Mucosa of rectum (tissue), 2 donors: Measurements from ENCODE around the gene PTPRG.

Experiments
- H3K27ac ChIP-seq, 2 donors: one replicate each; pipeline ENCODE4 v1.7.0; 2013; ENCODE audit warnings: inconsistent platforms in 2 of 2, low read depth in 2 of 2, low read length in 2 of 2
- H3K27me3 ChIP-seq, 2 donors: one replicate each; pipeline ENCODE4 v1.7.0; 2013; ENCODE audit warnings: low read length in 2 of 2; ENCODE audit not compliant: control insufficient read depth in 2 of 2, insufficient read depth in 2 of 2
- H3K36me3 ChIP-seq, 2 donors: one replicate each; pipeline ENCODE4 v1.7.0; 2013; ENCODE audit warnings: low read length in 2 of 2; ENCODE audit not compliant: control insufficient read depth in 2 of 2, insufficient read depth in 2 of 2
- H3K4me1 ChIP-seq, 2 donors: one replicate each; pipeline ENCODE4 v1.7.0; 2013; ENCODE audit warnings: low read length in 2 of 2, mild to moderate bottlenecking in 1 of 2; ENCODE audit not compliant: control insufficient read depth in 2 of 2, insufficient read depth in 2 of 2
- H3K4me3 ChIP-seq, 2 donors: one replicate each; pipeline ENCODE4 v1.7.0; 2013; ENCODE audit warnings: low read length in 2 of 2
- H3K9ac ChIP-seq, 2 donors: one replicate each; pipeline ENCODE4 v1.7.0; 2013; ENCODE audit warnings: low read length in 2 of 2, low read depth in 1 of 2, mild to moderate bottlenecking in 1 of 2
- H3K9me3 ChIP-seq, 2 donors: one replicate each; pipeline ENCODE4 v1.7.0; 2013; ENCODE audit warnings: low read length in 2 of 2; ENCODE audit not compliant: control insufficient read depth in 2 of 2
- donor health status: healthy.
- donor health status: Normal muscosa, but diverticular disease.

PTPRG gene

GRCh38 chr3:62139957-62140356 lies 578.6 kb downstream of the PTPRG start:
- H3K9ac ChIP-seq = no peak overlapping the region
- H3K4me3 ChIP-seq = no peak overlapping the region
- H3K27me3 ChIP-seq = no peaks in the 10 kb centered on the region
- no peaks in the 10 kb centered on the region for H3K4me1 ChIP-seq
- H3K36me3 ChIP-seq = no peaks in the 10 kb centered on the region
- no peaks in the 10 kb centered on the region for H3K9me3 ChIP-seq
- H3K27ac ChIP-seq = no peak overlapping the region

- H3K4me3 ChIP-seq = no peak overlapping the region
Observed at GRCh38 chr3:62142331-62143085, 581.1 kb downstream of the PTPRG start.

GRCh38 chr3:62143843-62144450 lies 582.6 kb downstream of the PTPRG start:
- Histone ChIP-seq H3K9me3 (no peaks in the 10 kb centered on the region), H3K4me1 (no peaks in the 10 kb centered on the region), H3K9ac (no peak overlapping the region), H3K27ac (no peak overlapping the region), H3K36me3 (no peaks in the 10 kb centered on the region), H3K27me3 (no peaks in the 10 kb centered on the region), H3K4me3 (no peak overlapping the region)

More at GRCh38 chr3:62142331-62143085, 581.1 kb downstream of the PTPRG start:
- Histone ChIP-seq H3K4me1 (no peaks in the 10 kb centered on the region), H3K9ac (no peak overlapping the region), H3K27ac (no peak overlapping the region), H3K9me3 (no peaks in the 10 kb centered on the region), H3K36me3 (no peaks in the 10 kb centered on the region), H3K27me3 (no peaks in the 10 kb centered on the region)

GRCh38 chr3:62144482-62144881 lies 583.1 kb downstream of the PTPRG start:
- Histone ChIP-seq H3K27ac (no peak overlapping the region), H3K4me1 (no peaks in the 10 kb centered on the region), H3K27me3 (no peaks in the 10 kb centered on the region), H3K36me3 (no peaks in the 10 kb centered on the region), H3K4me3 (no peak overlapping the region), H3K9me3 (no peaks in the 10 kb centered on the region), H3K9ac (no peak overlapping the region)

GRCh38 chr3:62145086-62145757 lies 583.9 kb downstream of the PTPRG start:
- Histone ChIP-seq H3K4me1 (no peaks in the 10 kb centered on the region), H3K9me3 (no peaks in the 10 kb centered on the region), H3K4me3 (no peak overlapping the region), H3K27me3 (no peaks in the 10 kb centered on the region), H3K36me3 (no peaks in the 10 kb centered on the region), H3K9ac (no peak overlapping the region), H3K27ac (no peak overlapping the region)

- no peaks in the 10 kb centered on the region for H3K9me3 ChIP-seq
- H3K9ac ChIP-seq = no peak overlapping the region
- H3K4me3 ChIP-seq = no peak overlapping the region
- no peaks in the 10 kb centered on the region for H3K4me1 ChIP-seq
- H3K27me3 ChIP-seq = no peaks in the 10 kb centered on the region
- no peak overlapping the region for H3K27ac ChIP-seq
- no peaks in the 10 kb centered on the region for H3K36me3 ChIP-seq
Observed at GRCh38 chr3:62149539-62149938, 588.2 kb downstream of the PTPRG start.

GRCh38 chr3:62149962-62150361 lies 588.6 kb downstream of the PTPRG start:
- no peak overlapping the region for H3K9ac ChIP-seq
- no peaks in the 10 kb centered on the region for H3K4me1 ChIP-seq
- H3K27ac ChIP-seq = no peak overlapping the region
- no peaks in the 10 kb centered on the region for H3K27me3 ChIP-seq
- no peaks in the 10 kb centered on the region for H3K9me3 ChIP-seq
- no peaks in the 10 kb centered on the region for H3K36me3 ChIP-seq
- no peak overlapping the region for H3K4me3 ChIP-seq

- Histone ChIP-seq H3K36me3 (no peaks in the 10 kb centered on the region), H3K9me3 (no peaks in the 10 kb centered on the region), H3K4me1 (no peaks in the 10 kb centered on the region), H3K4me3 (no peak overlapping the region), H3K27me3 (no peaks in the 10 kb centered on the region), H3K27ac (no peak overlapping the region), H3K9ac (no peak overlapping the region)
Observed at GRCh38 chr3:62151591-62151990, 590.2 kb downstream of the PTPRG start.

GRCh38 chr3:62153231-62153630 lies 591.9 kb downstream of the PTPRG start:
- H3K27ac ChIP-seq = no peak overlapping the region
- H3K27me3 ChIP-seq = no peaks in the 10 kb centered on the region
- no peak overlapping the region for H3K4me3 ChIP-seq
- H3K9me3 ChIP-seq = no peaks in the 10 kb centered on the region
- H3K4me1 ChIP-seq = no peaks in the 10 kb centered on the region
- H3K9ac ChIP-seq = no peak overlapping the region
- H3K36me3 ChIP-seq = no peaks in the 10 kb centered on the region

GRCh38 chr3:62154457-62155148 lies 593.2 kb downstream of the PTPRG start:
- Histone ChIP-seq H3K4me3 (no peak overlapping the region), H3K9me3 (no peaks in the 10 kb centered on the region)

More at GRCh38 chr3:62154457-62155148, 593.2 kb downstream of the PTPRG start:
- Histone ChIP-seq H3K4me1 (no peaks in the 10 kb centered on the region), H3K27ac (no peak overlapping the region), H3K27me3 (no peaks in the 10 kb centered on the region), H3K9ac (no peak overlapping the region), H3K36me3 (no peaks in the 10 kb centered on the region)
